ENCODE results near the gene SFTPA1. TPM values are rescaled to one million over a fixed set of nuclear protein-coding genes. Genes with fewer than 3 reads are reported as not detected.
"Not testable (repeated sequence)": the region's sequence is repeated elsewhere in the genome, so short reads cannot be mapped to it uniquely, and the experiment has no call there.

SFTPA1 gene
- total RNA-seq, 2 experiments from 2014 or later = not detected

GRCh38 chr10:79604294-79604693 lies 6.4 kb upstream of the SFTPA1 start:
- H3K9me3 ChIP-seq (ENCODE audit: control insufficient read depth in 1 of 2, insufficient read depth in 1 of 2, low read length in 2 of 2) = no peaks in the 10 kb centered on the region
- no peaks in the 10 kb centered on the region for H3K4me1 ChIP-seq (ENCODE audit: insufficient read depth, low read length)
- H3K27ac ChIP-seq (ENCODE audit: low read depth in 1 of 2, low read length in 2 of 2) = no peak overlapping the region
- no peaks in the 10 kb centered on the region for H3K36me3 ChIP-seq (ENCODE audit: insufficient read depth, low read length)
- POLR2A ChIA-PET = no interaction called here
- no peaks in the 10 kb centered on the region for H3K27me3 ChIP-seq (ENCODE audit: control insufficient read depth in 1 of 2, insufficient read depth in 2 of 2, low read length in 2 of 2)
- Mint-ChIP-seq H3K27me3 (peaks cover 6% of the 10 kb centered on the region), H3K4me1 (ENCODE audit: low read depth) (no peaks in the 10 kb centered on the region), H3K4me3 (no peak overlapping the region), H3K27ac (no peak overlapping the region), H3K36me3 (ENCODE audit: low read depth) (no peaks in the 10 kb centered on the region), H3K9me3 (peaks cover 1% of the 10 kb centered on the region)
- H3K4me3 ChIP-seq (ENCODE audit: low read length) = no peak overlapping the region
- CTCF ChIA-PET = no interaction called here
- ATAC-seq (ENCODE audit: poor library complexity) (no peak), DNase-seq (no peak)
- intact Hi-C loops (cut with DNase I, micrococcal nuclease) = loop anchor here in 1 of 2 experiments (5.0 kb wide), 1 partner anchor 1088 kb away; no protein-coding TSS in a partner anchor
- no peak for TF ChIP-seq CTCF (IDR thresholded peaks at IDR 0.05)

- no peak for ATAC-seq (ENCODE audit: poor library complexity)
- no peak for TF ChIP-seq CTCF (IDR thresholded peaks at IDR 0.05)
- no peaks in the 10 kb centered on the region for H3K9me3 Mint-ChIP-seq
- ChIA-PET CTCF (no interaction called here), POLR2A (no interaction called here)
- H3K27me3 ChIP-seq (ENCODE audit: control insufficient read depth in 1 of 2, insufficient read depth in 2 of 2, low read length in 2 of 2) = no peaks in the 10 kb centered on the region
- H3K27ac Mint-ChIP-seq = no peak overlapping the region
- H3K4me3 ChIP-seq (ENCODE audit: low read length) = no peak overlapping the region
- no peaks in the 10 kb centered on the region for H3K36me3 Mint-ChIP-seq (ENCODE audit: low read depth)
- no peaks in the 10 kb centered on the region for H3K4me1 ChIP-seq (ENCODE audit: insufficient read depth, low read length)
- no peaks in the 10 kb centered on the region for H3K36me3 ChIP-seq (ENCODE audit: insufficient read depth, low read length)
- peaks cover 4% of the 10 kb centered on the region for H3K27me3 Mint-ChIP-seq
- H3K4me1 Mint-ChIP-seq (ENCODE audit: low read depth) = no peaks in the 10 kb centered on the region
- no peak for DNase-seq
- H3K4me3 Mint-ChIP-seq = no peak overlapping the region
- no peak overlapping the region for H3K27ac ChIP-seq (ENCODE audit: low read depth in 1 of 2, low read length in 2 of 2)
- intact Hi-C loops (cut with DNase I, micrococcal nuclease) = no loop called here
- H3K9me3 ChIP-seq (ENCODE audit: control insufficient read depth in 1 of 2, insufficient read depth in 1 of 2, low read length in 2 of 2) = no peaks in the 10 kb centered on the region
Measured at GRCh38 chr10:79605308-79605707, 5.4 kb upstream of the SFTPA1 start.

GRCh38 chr10:79608505-79609375 lies 2.0 kb upstream of the SFTPA1 start:
- no peak overlapping the region for H3K27ac Mint-ChIP-seq
- peak in 8 of 14 experiments; percentile 7 to 52 (median 27) for DNase-seq
- peaks cover 4% of the 10 kb centered on the region for H3K27me3 Mint-ChIP-seq
- H3K9me3 Mint-ChIP-seq = no peaks in the 10 kb centered on the region
- ChIA-PET CTCF (no interaction called here), POLR2A (no interaction called here)
- no peak overlapping the region for H3K27ac ChIP-seq (ENCODE audit: low read depth in 1 of 2, low read length in 2 of 2)
- H3K36me3 ChIP-seq (ENCODE audit: insufficient read depth, low read length) = no peaks in the 10 kb centered on the region
- H3K4me3 Mint-ChIP-seq = no peak overlapping the region
- no peak overlapping the region for H3K4me3 ChIP-seq (ENCODE audit: low read length)
- no peaks in the 10 kb centered on the region for H3K4me1 ChIP-seq (ENCODE audit: insufficient read depth, low read length)
- no peaks in the 10 kb centered on the region for H3K27me3 ChIP-seq (ENCODE audit: control insufficient read depth in 1 of 2, insufficient read depth in 2 of 2, low read length in 2 of 2)
- H3K36me3 Mint-ChIP-seq (ENCODE audit: low read depth) = no peaks in the 10 kb centered on the region
- no peak for ATAC-seq (ENCODE audit: poor library complexity)
- TF ChIP-seq CTCF (IDR thresholded peaks at IDR 0.05) = peak; percentile 32
- no peaks in the 10 kb centered on the region for H3K9me3 ChIP-seq (ENCODE audit: control insufficient read depth in 1 of 2, insufficient read depth in 1 of 2, low read length in 2 of 2)
- H3K4me1 Mint-ChIP-seq (ENCODE audit: low read depth) = no peaks in the 10 kb centered on the region
- intact Hi-C loops (cut with DNase I, micrococcal nuclease) = no loop called here

- CTCF ChIA-PET; H3K9me3 Mint-ChIP-seq; DNase-seq; intact Hi-C loops (cut with DNase I, micrococcal nuclease); H3K4me3 Mint-ChIP-seq; POLR2A ChIA-PET; H3K36me3 Mint-ChIP-seq (ENCODE audit: low read depth); H3K27ac ChIP-seq (ENCODE audit: low read depth in 1 of 2, low read length in 2 of 2); H3K9me3 ChIP-seq (ENCODE audit: control insufficient read depth in 1 of 2, insufficient read depth in 1 of 2, low read length in 2 of 2); H3K4me1 Mint-ChIP-seq (ENCODE audit: low read depth); H3K27me3 ChIP-seq (ENCODE audit: control insufficient read depth in 1 of 2, insufficient read depth in 2 of 2, low read length in 2 of 2); H3K27me3 Mint-ChIP-seq; H3K4me3 ChIP-seq (ENCODE audit: low read length); H3K36me3 ChIP-seq (ENCODE audit: insufficient read depth, low read length); H3K4me1 ChIP-seq (ENCODE audit: insufficient read depth, low read length); ATAC-seq (ENCODE audit: poor library complexity); H3K27ac Mint-ChIP-seq: not testable (repeated sequence)
Measured at GRCh38 chr10:79611193-79611976, 646 bp downstream of the SFTPA1 start.

Data from CD4-positive, alpha-beta T cell (primary cell).